Measurements from ENCODE around the gene FOXC1. TPM values are rescaled to one million over a fixed set of nuclear protein-coding genes. Genes with fewer than 3 reads are reported as not detected.

The FOXC1 gene
- total and polyA plus RNA-seq, 4 donors = 0.08 to 0.33 (median 0.14) TPM

- Histone ChIP-seq H3K27ac (ENCODE audit: low read depth in 1 of 2, low read length in 2 of 2) (no peak overlapping the region), H3K9ac (ENCODE audit: low read depth in 1 of 2, low read length in 2 of 2) (no peak overlapping the region), H3K9me3 (ENCODE audit: control insufficient read depth in 4 of 4, low read length in 3 of 4) (no peaks in the 10 kb centered on the region), H3K4me1 (ENCODE audit: control insufficient read depth in 4 of 4, insufficient read depth in 4 of 4, low read length in 3 of 4) (peaks cover 0 to 4% (median 1%) of the 10 kb centered on the region in 4 donors), H3K4me3 (ENCODE audit: low read depth in 1 of 3, low read length in 3 of 3) (no peak overlapping the region), H3K27me3 (ENCODE audit: control insufficient read depth in 4 of 4, insufficient read depth in 4 of 4, low read length in 3 of 4) (peaks cover 0 to 8% (median 4%) of the 10 kb centered on the region in 4 donors), H3K36me3 (ENCODE audit: control insufficient read depth in 4 of 4, insufficient read depth in 3 of 4, low read depth in 1 of 4, low read length in 3 of 4) (no peaks in the 10 kb centered on the region)
- DNase-seq (ENCODE audit: low spot score) = no peak
- 60% methylated on average over 28 of the region's 28 CpGs for WGBS
- TF ChIP-seq JUND (IDR thresholded peaks at IDR 0.05) = no peak
- no peak for TF ChIP-seq HNF4G (IDR thresholded peaks at IDR 0.05)
- TF ChIP-seq YY1 (IDR thresholded peaks at IDR 0.05) = no peak
Observed at GRCh38 chr6:1595271-1596087, 14.2 kb upstream of the FOXC1 start.

- peaks cover 0 to 10% (median 5%) of the 10 kb centered on the region in 4 donors for H3K27me3 ChIP-seq (ENCODE audit: control insufficient read depth in 4 of 4, insufficient read depth in 4 of 4, low read length in 3 of 4)
- H3K9ac ChIP-seq (ENCODE audit: low read depth in 1 of 2, low read length in 2 of 2) = no peak overlapping the region
- peak; percentile 69 for DNase-seq (ENCODE audit: low spot score)
Observed at GRCh38 chr6:1596088-1596852, 13.4 kb upstream of the FOXC1 start.

GRCh38 chr6:1597121-1597744, 12.5 kb upstream of the FOXC1 start:
- WGBS = 61% methylated on average over 8 of the region's 8 CpGs
- TF ChIP-seq RXRA (IDR thresholded peaks at IDR 0.05) = no peak
- no peak for TF ChIP-seq NR2F2 (IDR thresholded peaks at IDR 0.05)
- TF ChIP-seq RAD21 (IDR thresholded peaks at IDR 0.05) = no peak
- TF ChIP-seq MAX (IDR thresholded peaks at IDR 0.05) = no peak
- TF ChIP-seq HNF4G (IDR thresholded peaks at IDR 0.05) = no peak
- no peak for TF ChIP-seq EGR1 (IDR thresholded peaks at IDR 0.05; ENCODE audit: low read depth in 2 of 2)
- no peak for TF ChIP-seq CTCF (IDR thresholded peaks at IDR 0.05; ENCODE audit: low read depth, low read length, missing input control)
- no peak for TF ChIP-seq YY1 (IDR thresholded peaks at IDR 0.05)
- no peak for TF ChIP-seq ZBTB33 (IDR thresholded peaks at IDR 0.05)
- no peak for TF ChIP-seq FOXA1 (IDR thresholded peaks at IDR 0.05)
- TF ChIP-seq TAF1 (conservative IDR thresholded peaks at IDR 0.05) = no peak
- TF ChIP-seq GABPA (IDR thresholded peaks at IDR 0.05 in 1 of 2, conservative IDR thresholded peaks at IDR 0.05 in 1 of 2) = no peak
- TF ChIP-seq SP1 (IDR thresholded peaks at IDR 0.05) = no peak

More at GRCh38 chr6:1596088-1596852, 13.4 kb upstream of the FOXC1 start:
- TF ChIP-seq RAD21 (IDR thresholded peaks at IDR 0.05) (peak; percentile 93 to 97), CTCF (IDR thresholded peaks at IDR 0.05; ENCODE audit: low read depth, low read length, missing input control) (peak; percentile 93), HNF4A (conservative IDR thresholded peaks at IDR 0.05) (no peak)
- 15% methylated on average over 25 of the region's 25 CpGs for WGBS
- Histone ChIP-seq H3K9me3 (ENCODE audit: control insufficient read depth in 4 of 4, low read length in 3 of 4) (no peaks in the 10 kb centered on the region), H3K4me1 (ENCODE audit: control insufficient read depth in 4 of 4, insufficient read depth in 4 of 4, low read length in 3 of 4) (peaks cover 0 to 4% (median 1%) of the 10 kb centered on the region in 4 donors), H3K36me3 (ENCODE audit: control insufficient read depth in 4 of 4, insufficient read depth in 3 of 4, low read depth in 1 of 4, low read length in 3 of 4) (no peaks in the 10 kb centered on the region), H3K4me3 (ENCODE audit: low read depth in 1 of 3, low read length in 3 of 3) (no peak overlapping the region), H3K27ac (ENCODE audit: low read depth in 1 of 2, low read length in 2 of 2) (no peak overlapping the region)

More at GRCh38 chr6:1597121-1597744, 12.5 kb upstream of the FOXC1 start:
- Histone ChIP-seq H3K36me3 (ENCODE audit: control insufficient read depth in 4 of 4, insufficient read depth in 3 of 4, low read depth in 1 of 4, low read length in 3 of 4) (no peaks in the 10 kb centered on the region), H3K4me3 (ENCODE audit: low read depth in 1 of 3, low read length in 3 of 3) (no peak overlapping the region), H3K4me1 (ENCODE audit: control insufficient read depth in 4 of 4, insufficient read depth in 4 of 4, low read length in 3 of 4) (peaks cover 0 to 7% (median 1%) of the 10 kb centered on the region in 4 donors), H3K27ac (ENCODE audit: low read depth in 1 of 2, low read length in 2 of 2) (no peak overlapping the region), H3K9ac (ENCODE audit: low read depth in 1 of 2, low read length in 2 of 2) (no peak overlapping the region), H3K27me3 (ENCODE audit: control insufficient read depth in 4 of 4, insufficient read depth in 4 of 4, low read length in 3 of 4) (peaks cover 0 to 12% (median 6%) of the 10 kb centered on the region in 4 donors), H3K9me3 (ENCODE audit: control insufficient read depth in 4 of 4, low read length in 3 of 4) (no peaks in the 10 kb centered on the region)
- no peak for DNase-seq (ENCODE audit: low spot score)
